Activated CD4-positive, alpha-beta T cell treated with anti-CD3 and anti-CD28 coated beads, Interleukin-2, amount 50 U/mL, for 16 hours (primary cell): ENCODE measurements around the gene JADE3.

ENCODE experiments used
- DNase-seq: peaks from one replicate; pipeline ENCODE4 v3.0.0-alpha.2; 2020

JADE3 gene

GRCh38 chrX:46912098-46912602 is at the start of gene JADE3:
JADE3 (plus strand) TSS chrX:46912421; CDS start chrX:46984895, 72,474 bp downstream.
- peak; percentile 25 for DNase-seq

- no peak for DNase-seq
Measured at GRCh38 chrX:46863072-46863471, 49.1 kb upstream of the JADE3 start.

DNA sequence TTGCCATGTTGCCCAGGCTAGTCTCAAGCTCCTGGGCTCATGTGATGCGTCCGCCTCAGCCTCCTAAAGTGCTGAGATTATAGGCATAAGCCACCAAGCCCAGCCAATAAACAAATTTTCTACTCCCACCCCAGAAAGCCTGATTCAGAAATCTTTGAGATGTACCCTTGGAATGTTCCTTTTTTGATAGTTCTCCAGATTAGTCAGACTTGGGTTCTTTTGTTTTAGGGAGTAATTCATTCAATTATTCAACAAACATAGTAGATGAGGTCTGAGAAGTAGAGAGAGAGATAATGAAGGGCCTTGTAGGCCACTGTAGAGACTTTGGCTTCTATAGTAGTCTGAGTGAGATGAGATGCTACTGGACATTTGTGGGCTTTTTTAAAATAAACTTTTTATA is 47.6 kb upstream of the JADE3 start:
- no peak for DNase-seq

GRCh38 chrX:46865281-46865680 is 46.9 kb upstream of the JADE3 start:
- DNase-seq, result no peak

DNA sequence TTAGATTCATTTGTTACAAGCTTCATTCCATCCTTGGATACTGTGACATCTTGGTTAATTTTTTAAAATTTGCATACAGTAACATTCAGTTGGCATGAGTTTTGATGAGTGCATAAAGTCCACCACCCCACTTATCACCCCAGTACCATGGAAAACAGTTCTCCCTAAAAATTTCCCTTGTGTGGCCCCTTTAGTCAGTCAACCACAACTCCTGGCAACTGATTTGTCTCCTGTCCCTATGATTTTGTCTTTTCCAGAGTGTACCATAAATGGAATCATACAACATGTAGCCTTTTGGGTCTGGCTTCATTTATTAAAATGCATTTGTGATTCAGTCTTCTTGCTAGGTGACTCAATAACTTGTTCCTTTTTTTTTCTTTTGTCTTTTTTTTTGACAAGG is 45.5 kb upstream of the JADE3 start:
- no peak for DNase-seq

GRCh38 chrX:46873746-46874145 is 38.5 kb upstream of the JADE3 start:
- DNase-seq, result no peak

DNA sequence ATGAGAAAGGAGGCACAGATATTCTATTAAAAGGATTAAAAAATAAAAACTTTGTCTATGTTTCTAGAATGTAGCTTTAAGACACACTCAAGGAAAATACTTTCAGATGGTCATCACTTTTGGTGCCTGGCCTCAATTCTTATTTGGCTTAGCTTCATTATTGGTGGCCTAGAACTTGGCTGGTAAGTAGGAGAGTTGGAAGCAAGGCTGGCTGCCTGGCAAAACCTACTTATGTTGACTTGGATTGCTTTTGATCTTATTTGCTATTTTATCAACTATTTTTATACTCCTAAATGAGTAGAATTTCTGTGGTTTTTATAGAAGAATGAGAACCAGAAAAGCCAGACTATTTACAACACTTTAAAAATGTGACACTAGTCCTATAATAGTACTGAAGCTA is 35.3 kb upstream of the JADE3 start:
- no peak for DNase-seq

- DNase-seq, result no peak
Measured at GRCh38 chrX:46882266-46882665, 30.0 kb upstream of the JADE3 start.

- DNase-seq, result no peak
Measured at GRCh38 chrX:46884799-46885198, 27.4 kb upstream of the JADE3 start.

- no peak for DNase-seq
Measured at GRCh38 chrX:46898207-46898606, 14.0 kb upstream of the JADE3 start.

DNA sequence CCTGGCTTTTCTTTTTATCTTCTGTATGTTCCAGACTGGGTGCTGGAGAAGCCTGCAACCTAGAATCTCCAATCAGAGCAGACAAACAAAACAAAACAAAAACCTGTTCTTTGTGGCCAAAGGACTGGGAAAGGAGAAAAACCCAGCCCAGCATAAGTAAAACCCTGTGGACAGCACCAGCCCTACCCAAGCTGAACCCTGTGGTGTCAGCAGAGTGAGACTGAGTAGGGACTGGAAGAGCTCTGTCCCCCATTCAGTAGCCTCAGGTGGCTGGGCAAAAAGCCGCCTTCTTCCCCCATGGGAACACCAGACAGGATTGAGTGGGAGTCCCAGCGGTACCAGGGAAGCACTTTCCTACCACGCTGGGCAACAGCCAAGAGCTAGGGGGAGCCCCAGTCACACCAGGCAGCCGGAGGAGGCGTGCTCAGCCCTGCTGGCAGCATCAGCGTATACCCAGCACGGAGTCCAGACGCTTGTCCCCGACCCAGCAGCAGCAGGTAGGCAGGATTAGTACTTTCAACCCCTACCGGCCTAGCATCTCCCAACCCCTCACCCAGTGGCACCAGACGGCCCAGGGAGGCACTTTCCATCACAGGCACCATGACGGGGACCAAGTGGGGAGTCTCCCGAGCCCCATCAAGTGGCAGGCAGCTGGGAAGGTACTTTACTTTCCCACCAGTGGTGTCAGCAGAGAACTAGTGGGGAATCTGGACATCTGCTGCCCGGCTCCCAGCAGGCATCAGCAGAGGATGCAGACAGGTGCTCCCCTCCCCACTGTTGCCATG is 8.6 kb upstream of the JADE3 start:
- peak; percentile 70 for DNase-seq

DNA sequence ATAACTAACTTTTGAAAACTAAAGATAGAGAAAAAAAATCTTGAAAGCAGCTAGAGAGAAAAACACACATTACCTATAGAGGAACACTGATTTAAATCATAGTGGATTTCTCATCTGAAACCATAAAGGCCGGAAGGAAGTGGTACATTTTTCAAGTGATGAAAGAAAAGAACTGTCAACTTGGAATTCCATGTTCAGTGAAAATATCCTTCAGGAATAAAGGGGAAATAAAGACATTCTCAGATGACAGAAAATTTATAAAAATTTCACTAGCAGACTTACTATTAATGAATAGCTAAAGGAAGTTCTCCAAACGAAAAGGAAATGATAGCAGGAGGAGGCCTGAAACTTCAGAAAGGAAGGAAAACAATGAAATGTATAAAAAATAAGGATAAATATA is 7.6 kb upstream of the JADE3 start:
- no peak for DNase-seq

DNA sequence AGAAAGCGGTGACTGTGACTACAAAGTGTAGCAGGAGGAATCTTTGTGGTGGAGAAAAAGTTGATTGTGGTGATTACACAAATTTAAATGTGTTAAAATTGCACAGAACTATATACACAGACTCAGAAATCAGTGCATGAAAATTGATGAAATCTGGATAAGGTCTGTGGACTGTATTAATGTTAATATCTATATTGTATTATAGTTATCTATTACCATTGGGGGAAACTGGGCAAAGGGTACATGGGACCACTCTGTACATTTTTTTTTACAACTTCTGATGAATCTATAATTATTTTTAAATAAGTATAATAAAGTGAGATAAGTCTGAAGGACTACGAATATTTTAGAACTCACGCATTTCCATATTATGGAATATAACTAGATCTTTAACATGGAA is 1.8 kb upstream of the JADE3 start:
- no peak for DNase-seq

- peak; percentile 25 for DNase-seq
Measured at GRCh38 chrX:46912603-46913491, 626 bp downstream of the JADE3 start.

- DNase-seq, result no peak
Measured at GRCh38 chrX:46913667-46914066, 1.4 kb downstream of the JADE3 start.

- no peak for DNase-seq
Measured at GRCh38 chrX:46916273-46916672, 4.1 kb downstream of the JADE3 start.

DNA sequence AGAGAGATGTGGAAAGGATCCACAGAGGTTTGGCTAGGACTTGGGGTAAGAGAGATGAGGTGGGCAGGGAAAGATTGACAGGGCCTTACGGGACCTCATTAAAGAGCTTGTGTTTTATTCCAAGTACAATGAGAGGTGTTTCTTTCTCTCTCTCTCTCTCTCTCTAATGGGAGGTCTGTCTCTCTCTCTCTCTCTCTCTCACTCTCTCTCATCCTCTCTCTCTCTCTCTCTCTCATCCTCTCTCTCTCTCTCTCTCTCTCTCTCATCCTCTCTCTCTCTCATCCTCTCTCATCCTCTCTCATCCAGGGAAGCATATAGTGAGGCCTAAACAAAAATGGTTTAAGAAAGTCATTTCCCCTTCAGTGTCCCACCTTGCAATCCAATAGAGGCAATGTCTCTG is 5.4 kb downstream of the JADE3 start:
- no peak for DNase-seq

GRCh38 chrX:46918434-46918833 is 6.2 kb downstream of the JADE3 start:
- DNase-seq, result no peak

GRCh38 chrX:46920235-46920634 is 8.0 kb downstream of the JADE3 start:
- no peak for DNase-seq

DNA sequence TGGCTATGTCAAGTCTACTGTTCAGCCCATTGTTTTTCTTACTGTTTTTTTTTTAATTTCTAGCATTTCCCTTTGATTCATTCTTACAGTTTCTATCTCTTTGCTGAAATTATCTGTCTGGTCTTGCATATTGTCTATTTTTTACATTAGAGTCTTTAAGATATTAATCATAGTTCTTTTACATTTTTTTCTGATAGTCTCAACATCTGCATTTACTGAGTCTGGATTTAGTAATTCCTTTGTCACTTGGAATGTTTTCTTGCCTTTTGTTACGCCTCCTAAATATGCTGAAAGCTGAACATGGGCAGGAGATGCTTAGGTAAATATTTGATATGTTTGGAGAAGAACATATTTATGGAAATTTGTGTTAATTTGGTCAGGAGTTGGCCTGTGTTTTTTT is 10.4 kb downstream of the JADE3 start:
- DNase-seq, result no peak

GRCh38 chrX:46927718-46928117 is 15.5 kb downstream of the JADE3 start:
- DNase-seq, result no peak

- DNase-seq, result no peak
Measured at GRCh38 chrX:46929439-46930261, 17.4 kb downstream of the JADE3 start.

DNA sequence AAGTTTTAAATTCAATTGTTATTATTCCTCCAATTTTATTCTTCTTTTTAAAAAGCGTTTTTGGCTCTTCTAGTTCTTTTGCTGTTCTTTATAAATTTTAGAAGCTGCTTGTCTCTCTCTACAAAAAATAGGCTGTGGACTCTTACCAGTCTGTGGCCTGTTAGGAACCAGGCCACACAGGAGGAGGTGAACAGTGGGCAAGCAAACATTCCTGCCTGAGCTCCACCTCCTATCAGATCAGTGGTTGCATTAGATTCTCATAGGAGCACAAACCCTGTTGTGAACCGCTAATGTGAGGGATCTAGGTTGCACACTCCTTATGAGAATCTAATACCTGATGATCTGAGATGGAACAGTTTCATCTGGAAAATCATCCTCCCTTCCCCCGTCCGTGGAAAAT is 23.1 kb downstream of the JADE3 start:
- DNase-seq, result no peak
